Stimulated activated CD4-positive, alpha-beta T cell treated with anti-CD3 and anti-CD28 coated beads, Interleukin-1b, Interleukin-23, amount 100 ng/mL, for 48 hours (primary cell): ENCODE results near the gene MUC20.
A peak's percentile ranks its signal among the peaks of the same experiment; 100 is the strongest.
"Not testable (repeated sequence)": the region's sequence is repeated elsewhere in the genome, so short reads cannot be mapped to it uniquely, and the experiment has no call there.

Experiments
- DNase-seq: peaks from one replicate; pipeline ENCODE4 v3.0.0-alpha.2; 2020

The MUC20 gene

GRCh38 chr3:195755791-195756676 lies 35.3 kb downstream of the MUC20 start:
- peak; percentile 51 for DNase-seq

- no peak for DNase-seq
Observed at GRCh38 chr3:195757438-195757770, 36.6 kb downstream of the MUC20 start.

DNA sequence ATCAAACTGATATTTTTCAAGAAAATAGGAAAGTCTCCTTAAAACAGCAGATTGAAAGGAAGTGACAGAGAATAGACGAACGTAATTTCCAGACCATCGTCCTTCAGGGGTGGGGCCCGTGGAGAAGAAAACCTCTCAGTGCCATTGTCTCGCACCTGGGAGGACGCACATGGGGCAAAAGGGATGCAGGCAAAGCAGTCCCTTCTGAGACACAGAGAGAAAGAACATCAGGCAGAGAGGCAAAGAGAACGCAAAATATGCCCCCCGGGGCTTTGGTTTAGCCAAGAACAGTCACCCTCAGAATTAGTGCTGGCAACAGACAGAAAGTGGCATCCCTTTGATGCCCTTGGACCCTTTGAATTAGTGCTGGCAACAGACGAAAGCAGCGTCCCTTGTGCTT lies 37.0 kb downstream of the MUC20 start:
- DNase-seq, result no peak

- DNase-seq, result no peak
Observed at GRCh38 chr3:195758721-195759353, 38.1 kb downstream of the MUC20 start.

GRCh38 chr3:195760345-195761122 lies 39.8 kb downstream of the MUC20 start:
- DNase-seq, result no peak

GRCh38 chr3:195761123-195761566 lies 40.4 kb downstream of the MUC20 start:
- DNase-seq, result no peak

DNA sequence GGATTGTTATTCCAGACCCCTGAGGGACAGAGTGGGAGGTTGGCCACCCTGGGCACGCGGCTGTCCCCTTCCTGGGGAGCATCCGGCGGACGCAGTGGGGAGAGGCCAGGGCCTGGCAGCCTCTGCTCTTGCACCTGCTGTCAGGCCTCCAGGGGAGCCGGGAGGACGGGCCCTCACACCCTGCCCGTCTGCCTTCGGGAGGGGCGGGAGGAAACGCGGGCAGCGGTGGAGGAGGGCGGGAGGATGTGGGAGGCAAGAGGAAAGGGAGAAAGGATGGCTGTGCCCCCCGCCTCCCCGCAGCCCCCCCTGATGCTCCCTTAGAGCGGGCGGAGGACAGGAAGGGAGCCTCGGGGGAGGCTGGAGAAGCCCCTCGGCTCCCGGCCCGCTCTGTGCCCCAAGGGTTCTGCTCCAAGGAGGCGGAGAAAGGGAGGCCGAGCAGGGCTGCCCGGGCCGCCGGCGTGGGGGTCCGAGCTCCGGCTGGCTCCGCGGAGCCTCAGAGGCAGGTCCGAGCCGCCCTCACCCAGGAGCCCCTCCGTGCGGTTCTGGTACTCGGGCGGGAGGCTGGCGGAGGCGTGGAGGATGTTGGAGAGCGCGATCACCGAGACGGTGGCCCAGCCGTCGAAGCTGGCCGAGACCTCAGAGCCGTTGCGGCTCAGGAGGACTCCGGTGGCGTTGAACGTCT lies 40.9 kb downstream of the MUC20 start:
- DNase-seq, result no peak

DNA sequence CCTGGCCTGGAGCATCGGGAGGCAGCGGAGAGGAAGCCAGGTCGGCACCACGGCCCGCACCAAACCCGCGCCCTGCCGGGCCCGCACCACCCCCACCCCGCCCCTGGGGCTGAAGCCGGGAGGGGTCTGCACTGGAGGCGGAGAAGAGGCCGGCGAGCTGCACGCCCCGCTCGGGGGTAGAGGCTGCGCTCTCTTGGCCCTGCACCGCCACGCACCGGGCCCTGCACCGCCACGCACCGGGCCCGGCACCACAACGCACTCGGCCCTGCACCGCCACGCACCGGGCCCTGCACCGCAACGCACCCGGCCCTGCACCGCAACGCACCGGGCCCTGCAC lies 41.4 kb downstream of the MUC20 start:
- no peak for DNase-seq

- DNase-seq, result no peak
Observed at GRCh38 chr3:195762611-195763010, 41.8 kb downstream of the MUC20 start.

DNA sequence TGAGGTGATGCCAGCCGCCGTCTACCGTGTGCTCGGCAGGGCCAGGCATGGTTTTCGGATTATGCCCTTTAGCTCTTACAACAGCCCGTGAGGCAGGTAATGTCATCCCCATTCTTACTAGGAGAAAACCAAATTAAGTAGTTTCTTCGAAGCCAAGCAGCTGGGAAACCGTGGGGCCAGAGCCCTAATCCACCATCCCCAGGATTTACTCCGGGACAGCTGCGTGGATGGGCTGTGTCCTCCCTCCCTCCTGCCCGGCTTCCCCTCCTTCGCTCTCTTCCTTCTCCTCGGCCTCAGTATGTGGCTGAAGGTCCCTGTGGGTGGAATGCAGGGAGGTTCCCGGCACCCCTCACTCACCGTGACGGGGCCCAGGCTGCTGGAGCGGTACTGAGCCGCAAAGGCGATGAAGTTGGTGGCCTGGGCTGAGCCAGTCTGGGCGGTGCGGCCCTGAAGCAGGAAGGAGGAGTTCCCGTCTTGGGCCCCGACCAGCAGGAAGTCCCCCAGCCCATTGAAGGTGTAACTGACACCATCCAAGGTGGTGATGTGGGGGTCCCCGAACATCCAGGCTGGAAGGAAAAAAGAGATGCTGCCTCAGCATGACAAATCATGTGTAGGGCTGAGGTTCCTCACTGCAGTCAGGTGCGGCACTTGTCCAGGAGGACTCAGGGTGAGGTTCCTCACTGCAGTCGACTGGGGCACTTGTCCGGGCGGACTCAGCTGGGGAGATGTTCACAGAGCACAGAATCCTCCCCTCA lies 42.5 kb downstream of the MUC20 start:
- DNase-seq, result no peak

- DNase-seq, result no peak
Observed at GRCh38 chr3:195763843-195764825, 43.4 kb downstream of the MUC20 start.

DNA sequence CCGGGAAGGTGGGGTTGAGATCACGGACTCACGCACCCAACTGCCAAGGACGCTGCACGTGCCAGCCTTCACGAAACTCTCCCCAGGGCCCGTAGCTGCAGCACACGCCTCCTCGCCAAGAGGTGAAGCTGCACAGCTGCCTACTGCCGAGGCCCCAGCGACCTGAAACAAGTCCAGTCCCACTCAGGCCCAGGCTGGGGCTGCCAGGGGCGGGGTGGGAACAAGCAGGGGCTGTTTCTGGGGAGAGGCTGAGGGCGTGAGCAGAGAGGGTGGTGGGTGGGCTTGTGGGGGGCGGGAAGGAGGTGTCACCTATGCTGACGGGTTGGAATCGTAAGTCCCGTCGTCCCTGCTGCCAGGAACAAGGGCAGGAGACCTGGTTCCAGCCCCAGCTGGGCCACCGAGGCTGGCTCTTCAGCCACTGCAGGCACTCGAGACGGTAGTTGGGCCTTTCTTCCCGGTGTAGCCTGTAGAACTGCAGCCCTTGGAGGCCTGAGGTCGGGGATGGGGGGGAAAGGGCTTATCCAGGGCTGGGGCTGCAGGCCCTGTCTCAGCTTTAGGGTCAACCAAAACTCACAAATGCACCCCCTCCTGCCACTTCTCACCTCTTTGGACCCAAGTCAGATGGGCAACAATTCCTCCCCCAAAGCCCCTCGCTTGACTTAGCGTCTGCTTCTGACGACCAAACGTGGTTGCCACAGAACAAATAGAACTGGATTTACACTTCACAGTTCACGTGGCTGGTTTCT lies 44.4 kb downstream of the MUC20 start:
- no peak for DNase-seq

GRCh38 chr3:195766671-195767070 lies 45.9 kb downstream of the MUC20 start:
- no peak for DNase-seq

GRCh38 chr3:195767792-195768191 lies 47.0 kb downstream of the MUC20 start:
- DNase-seq, result no peak

- no peak for DNase-seq
Observed at GRCh38 chr3:195768414-195768813, 47.6 kb downstream of the MUC20 start.

DNA sequence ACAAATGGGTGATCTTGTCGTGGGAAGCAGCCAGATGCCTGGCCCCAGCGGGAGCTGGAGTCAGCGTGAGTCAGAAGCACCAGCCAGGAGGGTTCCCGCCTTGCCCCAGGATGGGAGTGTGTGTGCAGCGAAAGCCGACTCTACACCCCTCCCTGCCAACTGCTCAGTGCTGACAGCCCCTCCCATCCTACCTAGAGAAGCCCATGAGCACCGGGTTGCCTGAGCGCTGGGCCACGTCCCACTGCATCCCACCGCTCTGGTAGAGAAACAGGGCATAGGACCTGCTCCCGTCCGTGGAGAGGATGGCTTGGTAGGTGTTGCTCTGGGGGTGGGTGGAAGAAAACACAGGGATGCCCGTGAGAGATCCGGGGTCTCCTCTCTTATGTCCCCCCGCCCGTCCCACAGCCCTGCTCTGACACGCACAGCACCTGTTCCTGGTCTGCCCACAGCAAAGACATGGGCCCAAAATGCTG lies 48.1 kb downstream of the MUC20 start:
- DNase-seq, result no peak

DNA sequence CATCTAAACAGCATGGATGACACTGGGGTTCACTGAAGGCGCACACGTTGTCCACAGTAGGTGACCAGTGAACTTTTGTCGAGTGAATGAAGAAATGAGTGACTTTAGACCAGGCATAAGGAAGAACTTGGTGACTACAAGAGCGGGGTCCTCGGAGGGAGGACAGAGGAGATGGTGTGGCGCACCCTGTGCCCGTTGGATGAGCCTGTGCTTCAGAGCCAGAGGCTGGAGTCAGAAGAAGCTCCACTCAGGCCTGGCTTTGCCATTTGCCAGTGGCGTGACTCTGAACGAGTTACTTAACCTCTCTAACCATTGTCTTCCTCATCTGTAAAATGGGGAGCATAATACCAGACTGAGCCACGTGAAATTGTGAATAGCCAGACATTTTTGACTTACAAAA lies 48.8 kb downstream of the MUC20 start:
- DNase-seq, result no peak

DNA sequence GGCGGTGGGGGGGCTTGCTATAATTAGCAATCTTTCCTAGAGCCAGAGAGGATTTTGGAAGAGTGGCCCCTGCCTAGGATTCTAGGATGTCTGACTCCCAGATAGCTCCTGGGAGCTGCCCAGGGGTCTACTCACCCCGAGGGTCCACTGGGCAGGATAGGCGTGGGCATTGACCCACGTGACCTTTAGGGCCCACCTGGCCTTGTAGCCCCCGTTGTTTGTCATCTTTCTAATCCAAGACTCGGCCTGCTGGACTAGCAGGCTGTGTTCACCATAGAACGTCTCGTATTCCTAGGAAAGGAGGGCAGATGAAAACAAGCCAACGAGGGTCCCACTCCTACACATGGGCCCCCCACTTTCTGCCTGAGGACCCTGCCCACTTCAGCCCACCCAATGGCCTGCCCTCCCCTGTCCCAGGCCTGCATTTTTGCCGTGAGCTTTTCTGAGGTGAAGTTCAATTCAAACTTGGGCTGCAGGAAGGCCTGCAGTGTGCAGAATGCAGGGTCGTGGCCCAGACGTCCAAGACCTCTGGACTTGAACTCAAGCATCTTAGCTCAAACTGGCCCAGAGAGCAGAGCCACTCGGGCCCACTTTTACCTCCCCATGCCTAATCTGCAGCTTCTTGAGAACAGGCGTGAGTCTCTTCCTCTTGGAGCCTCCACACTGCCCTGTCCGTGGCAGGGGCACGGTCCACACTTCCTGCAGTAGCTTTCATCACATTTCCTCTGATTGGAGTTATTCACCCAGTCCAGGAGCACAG lies 49.5 kb downstream of the MUC20 start:
- DNase-seq, result no peak

DNA sequence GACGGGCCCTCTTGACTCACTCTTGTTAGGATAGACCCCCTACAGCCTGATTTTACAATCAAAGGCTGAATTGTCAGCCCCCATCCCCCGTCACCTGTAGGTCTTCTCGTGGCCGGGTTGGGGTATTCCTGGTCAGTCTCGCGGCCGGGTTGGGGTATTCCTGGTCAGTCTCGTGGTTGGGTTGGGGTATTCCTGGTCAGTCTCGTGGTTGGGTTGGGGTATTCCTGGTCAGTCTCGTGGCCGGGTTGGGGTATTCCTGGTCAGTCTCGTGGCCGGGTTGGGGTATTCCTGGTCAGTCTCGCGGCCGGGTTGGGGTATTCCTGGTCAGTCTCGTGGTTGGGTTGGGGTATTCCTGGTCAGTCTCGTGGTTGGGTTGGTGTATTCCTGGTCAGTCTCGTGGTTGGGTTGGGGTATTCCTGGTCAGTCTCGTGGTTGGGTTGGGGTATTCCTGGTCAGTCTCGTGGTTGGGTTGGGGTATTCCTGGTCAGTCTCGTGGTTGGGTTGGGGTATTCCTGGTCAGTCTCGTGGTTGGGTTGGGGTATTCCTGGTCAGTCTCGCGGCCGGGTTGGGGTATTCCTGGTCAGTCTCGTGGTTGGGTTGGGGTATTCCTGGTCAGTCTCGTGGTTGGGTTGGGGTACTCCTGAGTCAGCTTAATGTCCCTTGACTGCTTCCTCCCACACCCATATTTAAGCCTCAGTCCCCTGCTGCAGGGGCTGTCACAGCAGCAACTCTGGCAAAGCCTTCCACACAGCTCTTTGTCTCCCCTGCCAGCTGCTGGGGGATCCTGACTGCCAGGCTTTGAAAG lies 50.3 kb downstream of the MUC20 start:
- not testable (repeated sequence) for DNase-seq
